GM19240 (cell line): ENCODE results near the gene IFNA6.
"Not testable (repeated sequence)": the region's sequence is repeated elsewhere in the genome, so short reads cannot be mapped to it uniquely, and the experiment has no call there.

Source experiments
- DNase-seq: peaks from one replicate; pipeline ENCODE4 v3.0.0; 2011; ENCODE audit warnings: low spot score; ENCODE audit not compliant: insufficient read length

IFNA6 gene

GRCh38 chr9:21350787-21351186 lies at the start of gene IFNA6:
Gene IFNA6 (minus strand): TSS chr9:21350887. CDS start chr9:21350887, 0 bp downstream.
- DNase-seq: no peak

GRCh38 chr9:21399956-21400355 lies 49.3 kb upstream of the IFNA6 start:
- DNase-seq: no peak

GRCh38 chr9:21398955-21399489 lies 48.3 kb upstream of the IFNA6 start:
- DNase-seq: no peak

- no peak for DNase-seq
These were observed 45.4 kb upstream of the IFNA6 start for GRCh38 chr9:21395778-21396717.

GRCh38 chr9:21392270-21392669 lies 41.6 kb upstream of the IFNA6 start:
- DNase-seq: no peak

GRCh38 chr9:21385131-21385670 lies 34.5 kb upstream of the IFNA6 start, which contains the start of gene IFNA2:
Gene IFNA2 (minus strand): TSS chr9:21385398. CDS start chr9:21385329, 69 bp downstream.
- no peak for DNase-seq

- no peak for DNase-seq
These were observed 32.9 kb upstream of the IFNA6 start for GRCh38 chr9:21383627-21384026.

GRCh38 chr9:21381448-21382339 lies 31.0 kb upstream of the IFNA6 start:
- peak; percentile 35 for DNase-seq

- not testable (repeated sequence) for DNase-seq
These were observed 20.8 kb upstream of the IFNA6 start for GRCh38 chr9:21371467-21371866.

GRCh38 chr9:21367957-21368356 lies 17.3 kb upstream of the IFNA6 start, which contains the start of gene IFNA13:
Gene IFNA13 (minus strand): TSS chr9:21368057. CDS start chr9:21368010, 47 bp downstream.
- DNase-seq: no peak

- DNase-seq: not testable (repeated sequence)
These were observed 16.5 kb upstream of the IFNA6 start for GRCh38 chr9:21367169-21367568.

- DNase-seq: no peak
These were observed 11.6 kb upstream of the IFNA6 start for GRCh38 chr9:21362287-21362686.

- no peak for DNase-seq
These were observed 7.1 kb upstream of the IFNA6 start for GRCh38 chr9:21357479-21358460.

- no peak for DNase-seq
These were observed 2.2 kb downstream of the IFNA6 start for GRCh38 chr9:21348430-21348970.

- no peak for DNase-seq
These were observed 10.0 kb downstream of the IFNA6 start for GRCh38 chr9:21340735-21341134.

GRCh38 chr9:21336457-21336856 lies 14.2 kb downstream of the IFNA6 start:
- no peak for DNase-seq

GRCh38 chr9:21334701-21335632 lies 15.7 kb downstream of the IFNA6 start, which contains the start of gene KLHL9:
Gene KLHL9 (minus strand): TSS chr9:21335404. CDS start chr9:21334859, 545 bp downstream.
- DNase-seq: peak; percentile 70

GRCh38 chr9:21333226-21333625 lies 17.5 kb downstream of the IFNA6 start:
- no peak for DNase-seq
